Upper lobe of right lung (tissue), 1 donor: ENCODE results near the gene OLA1. TPM values are rescaled to one million over a fixed set of nuclear protein-coding genes. Genes with fewer than 3 reads are reported as not detected.

Source experiments
- ATAC-seq: fragments of 200-7000 bp; cut with Tn5 transposase; one replicate; pipeline ENCODE4 v1.9.1; 2020; ENCODE audit warnings: mild to moderate bottlenecking, moderate library complexity
- DNase-seq: peaks from one replicate; pipeline ENCODE4 v3.0.0-alpha.2; 2020
- H3K27ac ChIP-seq: fragments of 200-600 bp; one replicate; pipeline ENCODE4 v1.8.0; 2022
- H3K27me3 ChIP-seq: fragments of 200-600 bp; one replicate; pipeline ENCODE4 v1.8.0; 2022; ENCODE audit warnings: mild to moderate bottlenecking
- H3K36me3 ChIP-seq: fragments of 200-600 bp; one replicate; pipeline ENCODE4 v1.8.0; 2022
- H3K4me1 ChIP-seq: fragments of 200-600 bp; one replicate; pipeline ENCODE4 v1.8.0; 2022
- H3K4me3 ChIP-seq: fragments of 200-600 bp; one replicate; pipeline ENCODE4 v1.8.0; 2022; ENCODE audit warnings: mild to moderate bottlenecking
- H3K9me3 ChIP-seq: fragments of 200-600 bp; one replicate; pipeline ENCODE4 v1.8.0; 2022
- CTCF ChIP-seq: fragments of 200-600 bp; IDR thresholded peaks from one replicate; pipeline ENCODE4 v1.8.0; 2022; ENCODE audit warnings: antibody characterized with exemption
- intact Hi-C: fragments of 100-400 bp; cut with DNase I; formaldehyde crosslinking; loops from one replicate; pipeline ENCODE4 v1.11.0; 2022
- total RNA-seq: library from RNA; stranded (reverse); fragmentation: NEBNext Ultra II Directional; extraction: Animal tissue kit (Norgen Biotek cat#: 25700); gene quantifications from one replicate; pipeline ENCODE4 v1.2.1, GENCODE V29; 2021
- donor health status: DM: no; HTN: yes; CAD: no; lungs with severe emphysema.

OLA1 gene
- total RNA-seq, 1 donor from 2014 or later = 50.2 TPM

GRCh38 chr2:174053355-174054151 lies 194.8 kb downstream of the OLA1 start:
- DNase-seq (no peak), ATAC-seq (no peak)
- TF ChIP-seq CTCF = no peak
- H3K27me3 ChIP-seq = no peaks in the 10 kb centered on the region
- H3K36me3 ChIP-seq = no peaks in the 10 kb centered on the region
- no peak overlapping the region for H3K4me3 ChIP-seq
- H3K27ac ChIP-seq = no peak overlapping the region
- peaks cover 10% of the 10 kb centered on the region for H3K4me1 ChIP-seq
- intact Hi-C loops = no loop called here
- no peaks in the 10 kb centered on the region for H3K9me3 ChIP-seq

DNA sequence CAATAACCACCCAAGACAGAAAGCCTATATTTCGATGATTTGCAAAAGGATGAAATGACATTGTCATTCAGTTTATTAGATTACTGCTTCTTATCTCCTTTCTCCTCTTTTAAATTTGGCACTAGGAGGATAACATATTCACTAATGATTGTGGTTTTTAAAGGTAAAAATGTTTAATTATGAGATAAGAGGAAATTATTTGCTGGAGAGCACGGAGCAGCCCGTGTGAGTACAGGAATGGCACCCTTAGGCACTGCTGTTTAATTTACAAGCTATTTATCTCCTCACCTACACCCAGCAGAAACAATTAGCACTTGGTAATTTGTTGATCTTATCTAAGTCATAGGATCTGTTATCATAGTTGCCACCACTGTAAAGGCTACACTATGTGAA lies 195.8 kb downstream of the OLA1 start:
- Histone ChIP-seq H3K36me3 (no peaks in the 10 kb centered on the region), H3K27me3 (no peaks in the 10 kb centered on the region), H3K27ac (no peak overlapping the region), H3K4me1 (peaks cover 6% of the 10 kb centered on the region), H3K9me3 (no peaks in the 10 kb centered on the region), H3K4me3 (no peak overlapping the region)
- intact Hi-C loops = no loop called here
- DNase-seq (no peak), ATAC-seq (no peak)
- no peak for TF ChIP-seq CTCF

DNA sequence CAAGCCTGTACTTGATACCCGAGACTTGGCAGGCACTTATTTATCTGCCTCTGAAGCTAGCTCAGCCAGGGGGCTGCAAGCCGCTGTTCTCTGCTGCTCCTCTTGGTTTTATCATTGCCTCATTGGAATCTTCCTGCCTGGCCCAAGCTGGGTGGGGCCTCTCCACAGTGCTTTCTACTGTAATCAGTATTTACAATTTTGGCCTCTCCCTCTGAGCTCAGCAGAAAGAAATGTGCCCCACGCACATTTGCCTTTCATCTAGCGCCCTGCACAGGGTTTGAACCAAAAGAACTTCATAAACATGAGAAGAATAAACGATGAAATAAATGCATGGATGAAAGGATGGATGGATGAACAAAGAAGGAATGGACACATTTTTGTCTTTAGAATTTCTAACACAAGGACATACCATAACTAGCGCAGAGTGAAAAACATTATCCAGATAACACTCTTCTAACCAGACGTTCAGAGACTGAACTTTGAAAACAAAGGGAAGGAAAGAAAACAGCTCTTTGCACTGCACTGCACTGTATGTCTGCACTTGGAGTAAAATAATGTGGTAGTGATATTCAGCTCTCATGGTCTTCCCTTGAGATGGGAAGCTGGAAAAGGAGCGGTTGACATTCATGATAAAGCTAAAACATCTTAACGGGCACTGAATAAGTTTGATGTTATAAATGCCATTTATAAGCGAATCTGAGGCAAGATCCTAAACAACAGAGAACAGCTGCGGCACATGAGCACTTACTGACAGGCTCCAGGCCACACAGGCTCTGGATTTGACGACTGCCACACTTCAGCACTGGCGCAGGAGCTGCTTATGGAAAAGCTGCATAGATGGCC lies 196.4 kb downstream of the OLA1 start:
- Histone ChIP-seq H3K27me3 (no peaks in the 10 kb centered on the region), H3K27ac (no peak overlapping the region), H3K9me3 (no peaks in the 10 kb centered on the region), H3K36me3 (no peaks in the 10 kb centered on the region), H3K4me3 (no peak overlapping the region), H3K4me1 (peaks cover 6% of the 10 kb centered on the region)
- DNase-seq = no peak
- TF ChIP-seq CTCF = no peak
- ATAC-seq = peak; percentile 81
- intact Hi-C loops = no loop called here

GRCh38 chr2:174051068-174051467 lies 197.3 kb downstream of the OLA1 start:
- Histone ChIP-seq H3K4me1 (peaks cover 6% of the 10 kb centered on the region), H3K4me3 (no peak overlapping the region), H3K27me3 (no peaks in the 10 kb centered on the region), H3K9me3 (no peaks in the 10 kb centered on the region), H3K27ac (no peak overlapping the region), H3K36me3 (no peaks in the 10 kb centered on the region)
- TF ChIP-seq CTCF = no peak
- intact Hi-C loops = no loop called here
- no peak for DNase-seq
- no peak for ATAC-seq

DNA sequence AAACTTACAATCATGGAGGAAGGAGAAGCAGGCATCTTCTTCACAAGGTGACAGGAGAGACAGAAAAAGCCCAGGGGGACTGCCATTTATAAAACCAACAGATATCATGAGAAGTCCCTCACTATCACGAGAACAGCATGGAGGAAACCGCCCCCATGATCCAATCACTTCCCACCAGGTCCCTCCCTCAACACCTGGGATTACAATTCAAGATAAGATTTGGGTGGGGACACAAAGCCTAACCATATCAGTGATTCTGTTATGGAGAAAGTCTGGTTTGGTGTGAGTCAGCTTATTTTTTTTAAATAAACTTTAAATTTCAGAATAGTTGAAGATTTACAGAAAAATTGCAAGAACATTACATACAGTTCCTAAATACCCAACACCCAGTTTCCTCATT lies 198.4 kb downstream of the OLA1 start:
- ATAC-seq (no peak), DNase-seq (no peak)
- Histone ChIP-seq H3K36me3 (no peaks in the 10 kb centered on the region), H3K4me1 (peaks cover 6% of the 10 kb centered on the region), H3K4me3 (no peak overlapping the region), H3K9me3 (no peaks in the 10 kb centered on the region), H3K27me3 (no peaks in the 10 kb centered on the region), H3K27ac (no peak overlapping the region)
- TF ChIP-seq CTCF = no peak
- intact Hi-C loops = no loop called here
